Stimulated activated CD8-positive, alpha-beta memory T cell treated with anti-CD3 and anti-CD28 coated beads, Interleukin-7, amount 100 ng/mL, for 24 hours (primary cell): Measurements from ENCODE around the gene EXOSC6.
"Not testable (repeated sequence)": the region's sequence is repeated elsewhere in the genome, so short reads cannot be mapped to it uniquely, and the experiment has no call there.

Experiments
- DNase-seq: peaks from one replicate; pipeline ENCODE4 v3.0.0-alpha.2; 2020; ENCODE audit warnings: low read depth

Gene EXOSC6

DNA sequence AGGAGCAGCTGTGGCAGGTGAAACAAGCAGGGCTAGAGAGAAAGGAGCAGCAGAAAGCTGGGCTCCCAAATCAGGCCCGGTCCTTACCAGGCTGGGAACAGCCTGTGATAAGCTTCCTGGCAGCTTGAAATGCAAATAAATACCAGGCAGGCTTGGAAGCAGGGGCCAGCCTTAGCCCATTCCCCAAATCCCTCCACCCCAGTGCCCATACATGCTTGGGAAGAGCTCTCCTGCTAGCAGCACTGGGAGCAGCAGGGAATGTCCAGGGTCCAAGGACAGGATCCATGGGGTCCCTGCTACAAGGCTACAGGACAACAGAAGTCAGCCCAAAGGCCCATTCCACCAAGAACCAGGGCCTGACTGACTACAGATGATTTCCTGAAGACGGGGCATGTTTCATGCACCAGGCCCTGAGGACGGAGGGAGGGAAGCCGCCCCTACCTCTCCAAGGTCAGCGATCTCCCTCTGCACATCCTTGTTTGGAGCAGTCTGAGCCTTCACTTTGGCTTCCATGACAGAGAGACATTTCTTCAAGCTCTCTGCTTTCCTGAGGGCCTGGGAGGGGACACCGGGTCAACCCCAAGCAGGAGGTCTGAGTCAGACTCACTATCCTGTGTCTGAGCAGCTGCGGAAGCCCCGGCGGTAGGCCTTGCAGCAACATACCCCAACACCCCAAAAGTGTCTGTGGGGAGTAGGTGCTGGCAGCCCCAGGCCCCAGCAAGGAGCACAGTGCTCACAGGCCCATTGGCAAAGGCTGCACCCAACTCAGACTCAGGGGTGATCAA is 2.6 kb upstream of the EXOSC6 start:
- no peak for DNase-seq

DNA sequence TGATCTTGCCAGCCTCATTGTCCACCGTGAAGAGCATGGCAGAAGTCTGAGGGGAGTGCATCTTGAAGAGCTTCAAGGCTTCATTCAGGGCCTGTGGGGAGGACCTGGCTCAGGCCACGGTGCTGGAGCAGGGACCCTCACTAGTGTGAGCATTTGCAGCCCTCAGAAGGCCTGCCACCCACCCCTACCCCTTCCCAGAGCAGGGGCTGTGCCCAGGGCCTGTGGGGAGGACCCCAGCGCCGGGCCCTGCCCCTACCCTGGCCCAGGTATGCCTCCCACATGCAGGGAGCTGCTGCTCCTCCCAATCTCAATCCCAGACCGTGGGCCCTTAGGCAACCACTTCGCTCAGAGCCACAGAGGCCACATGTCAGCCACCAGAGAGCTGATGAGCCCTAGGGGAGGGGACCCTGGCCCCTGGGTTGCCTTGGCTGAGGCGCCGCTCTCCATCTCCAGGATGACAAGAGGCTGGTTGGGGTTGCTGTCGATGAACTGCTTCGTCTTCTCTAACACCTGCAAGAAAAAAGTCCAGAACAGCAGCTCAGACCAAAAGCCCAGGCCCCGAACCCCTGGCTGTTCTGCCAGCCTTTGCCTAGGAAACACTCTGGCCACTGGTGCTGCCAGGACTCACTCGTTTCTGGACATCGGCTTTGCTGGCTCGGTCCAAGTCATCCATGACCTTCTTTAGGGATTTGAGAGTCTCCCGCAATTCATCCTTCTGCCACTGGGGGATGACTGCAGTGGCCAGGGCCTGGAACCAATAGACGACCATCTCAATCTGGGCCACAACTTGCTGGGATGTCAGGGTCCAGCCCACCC is 1.8 kb upstream of the EXOSC6 start:
- no peak for DNase-seq

DNA sequence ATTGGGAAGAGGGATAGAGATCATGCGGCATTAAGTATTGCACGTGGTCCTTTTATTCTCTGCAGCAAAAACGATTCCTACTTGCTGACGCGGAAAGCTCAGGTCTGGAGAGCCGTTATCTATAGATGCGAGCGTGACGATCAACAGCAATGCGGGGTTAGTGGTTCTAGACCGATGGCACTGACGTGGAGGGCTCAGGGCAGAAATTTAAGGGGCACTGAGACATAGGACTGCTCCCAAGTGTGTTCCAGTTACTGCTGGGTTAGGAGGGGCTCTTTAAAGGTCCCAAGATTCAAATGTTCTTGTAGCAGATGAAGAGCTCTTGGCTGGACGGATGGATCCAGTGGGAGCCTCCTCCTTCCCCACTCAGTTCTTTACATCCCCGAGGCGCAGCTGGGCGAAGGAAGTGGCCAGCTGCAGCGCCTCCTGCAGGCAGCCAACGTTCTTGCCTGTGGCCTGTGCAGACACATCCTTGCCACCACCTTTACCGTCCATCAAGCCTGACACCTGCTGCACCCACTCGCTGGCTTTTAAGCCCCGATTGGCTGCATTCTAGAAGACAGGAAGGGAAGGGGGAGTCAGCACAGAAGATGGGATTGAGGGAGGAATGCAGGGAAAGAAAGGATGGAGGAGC is 732 bp upstream of the EXOSC6 start:
- DNase-seq: no peak

DNA sequence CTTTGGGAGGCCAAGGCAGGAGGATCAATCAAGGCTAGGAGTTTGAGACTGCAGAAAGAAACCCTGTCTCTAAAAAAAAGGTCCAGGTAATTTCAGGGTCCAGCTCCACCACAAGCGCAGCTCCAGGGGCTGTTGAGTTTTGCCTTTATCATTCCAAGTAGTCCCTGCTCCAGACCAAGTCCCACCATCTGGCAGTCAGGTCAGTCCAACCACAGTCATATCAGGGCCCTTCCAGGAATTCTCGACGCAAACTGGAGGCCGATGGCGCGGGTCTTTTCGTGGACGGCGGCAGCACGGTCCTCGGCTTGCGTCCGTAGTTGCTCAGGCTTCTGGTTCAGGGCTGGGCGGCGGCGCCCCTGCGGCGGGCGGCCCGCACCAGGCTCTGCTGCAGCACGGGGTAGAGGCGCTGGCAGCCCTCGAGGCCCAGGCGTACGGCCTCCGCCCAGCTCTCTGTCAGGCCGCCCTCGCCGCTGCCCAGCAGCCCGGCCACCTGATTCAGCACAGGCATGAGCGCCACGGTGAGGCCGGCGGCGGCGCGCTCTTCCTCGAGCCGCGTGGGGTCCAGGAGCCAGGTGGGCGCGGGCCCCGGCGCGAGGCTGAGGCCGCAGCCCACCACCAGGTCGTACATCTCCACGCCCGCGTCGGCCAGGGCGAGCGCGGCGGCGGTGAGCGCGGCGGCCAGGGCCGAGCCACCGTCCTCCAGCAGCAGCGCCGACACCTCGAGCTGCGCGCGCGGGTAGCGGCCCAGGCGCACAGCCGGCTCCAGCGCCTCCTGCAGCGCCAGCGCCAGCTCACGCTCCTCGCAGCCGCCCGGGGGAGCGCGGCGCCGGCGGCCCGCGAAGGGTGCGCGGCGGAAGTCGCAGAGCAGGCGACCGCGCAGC is 752 bp downstream of the EXOSC6 start:
- no peak for DNase-seq

DNA sequence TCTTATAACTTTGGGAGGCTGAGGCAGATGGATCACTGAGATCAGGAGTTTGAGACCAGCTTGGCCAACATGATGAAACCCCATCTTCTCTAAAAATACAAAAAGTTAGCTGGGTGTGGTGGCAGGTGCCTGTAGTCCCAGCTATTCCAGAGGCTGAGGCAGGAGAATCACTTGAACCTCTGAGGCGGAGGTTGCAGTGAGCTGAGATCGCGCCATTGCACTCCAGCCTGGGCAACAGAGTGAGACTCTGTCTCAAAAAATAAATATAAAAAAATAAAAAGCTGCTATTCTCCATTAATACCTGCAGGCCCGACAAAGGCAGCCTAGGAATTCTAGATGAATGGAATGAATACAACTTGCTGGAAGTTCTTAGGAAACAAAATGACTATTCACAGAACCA is 2.0 kb downstream of the EXOSC6 start:
- DNase-seq: not testable (repeated sequence)

DNA sequence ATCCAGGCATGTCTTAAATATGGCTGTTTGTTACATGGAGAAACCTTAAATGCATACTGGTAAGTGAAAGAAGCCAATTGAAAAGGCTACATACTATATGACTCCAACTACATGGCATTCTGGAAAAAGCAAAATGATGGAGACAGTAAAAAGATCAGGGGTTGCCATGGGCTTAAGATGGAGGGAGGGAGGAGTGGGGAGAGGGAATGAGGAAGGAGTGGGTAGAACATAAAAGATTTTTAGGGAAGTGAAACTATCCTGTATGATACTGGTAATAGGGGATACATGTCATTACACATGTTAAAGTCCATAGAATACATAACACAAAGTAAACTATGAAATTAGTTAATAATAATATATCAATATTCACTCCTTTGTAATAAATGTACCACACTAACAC is 13.0 kb downstream of the EXOSC6 start:
- DNase-seq: not testable (repeated sequence)

DNA sequence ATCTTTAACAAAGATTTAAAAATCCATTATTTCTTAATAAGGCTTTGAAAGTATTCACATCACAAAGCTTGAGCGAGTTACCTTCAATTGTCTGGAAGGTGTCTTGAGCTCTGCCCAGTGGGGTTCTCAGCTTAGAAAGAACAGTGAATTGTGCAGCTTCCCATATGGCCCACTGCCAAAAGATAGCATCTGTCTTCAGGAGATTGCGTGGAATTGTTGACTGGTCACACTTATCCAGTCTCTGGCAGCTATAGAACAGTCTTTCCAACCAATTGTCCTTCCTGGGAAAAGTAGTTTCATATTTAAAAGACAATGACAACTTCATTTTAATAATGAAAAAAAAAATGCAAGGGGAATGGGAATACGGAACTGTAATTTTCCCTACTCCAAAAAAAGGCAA is 19.9 kb downstream of the EXOSC6 start:
- not testable (repeated sequence) for DNase-seq

DNA sequence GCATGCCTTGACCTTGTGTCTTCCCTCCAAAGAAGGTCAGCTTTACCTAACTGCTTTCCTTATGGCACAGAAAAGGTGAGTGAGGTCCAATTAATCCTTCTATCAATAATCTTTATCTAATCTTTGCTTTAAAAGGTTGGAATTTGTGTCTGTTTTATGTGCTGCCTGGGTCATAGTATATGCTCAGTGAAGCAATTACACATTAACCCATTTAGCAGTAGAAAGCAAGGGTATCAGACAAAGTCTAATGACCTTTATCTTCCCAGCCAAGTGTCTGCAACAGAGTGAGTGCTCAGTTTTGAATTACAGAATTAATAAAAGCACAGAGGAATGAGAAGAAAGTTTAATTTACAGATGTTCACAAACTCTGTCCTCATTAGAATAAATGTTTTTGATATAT is 25.7 kb downstream of the EXOSC6 start:
- DNase-seq: not testable (repeated sequence)

DNA sequence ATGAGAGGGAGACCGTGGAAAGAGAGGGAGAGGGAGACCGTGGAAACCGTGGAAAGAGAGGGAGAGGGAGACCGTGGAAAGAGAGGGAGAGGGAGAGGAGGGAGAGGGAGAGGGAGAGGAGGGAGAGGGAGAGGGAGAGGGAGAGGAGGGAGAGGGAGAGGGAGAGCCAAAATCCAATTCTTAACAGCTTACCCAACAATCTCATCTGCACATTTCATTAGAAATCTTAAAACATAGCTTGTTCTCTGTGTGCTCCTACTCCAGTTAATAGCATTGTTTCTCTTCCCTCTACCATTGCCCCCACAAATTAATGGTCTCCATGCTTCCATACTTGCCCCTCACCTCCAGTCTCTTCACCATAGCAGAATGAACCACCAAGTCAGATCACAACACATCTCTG is 26.3 kb downstream of the EXOSC6 start:
- DNase-seq: not testable (repeated sequence)

DNA sequence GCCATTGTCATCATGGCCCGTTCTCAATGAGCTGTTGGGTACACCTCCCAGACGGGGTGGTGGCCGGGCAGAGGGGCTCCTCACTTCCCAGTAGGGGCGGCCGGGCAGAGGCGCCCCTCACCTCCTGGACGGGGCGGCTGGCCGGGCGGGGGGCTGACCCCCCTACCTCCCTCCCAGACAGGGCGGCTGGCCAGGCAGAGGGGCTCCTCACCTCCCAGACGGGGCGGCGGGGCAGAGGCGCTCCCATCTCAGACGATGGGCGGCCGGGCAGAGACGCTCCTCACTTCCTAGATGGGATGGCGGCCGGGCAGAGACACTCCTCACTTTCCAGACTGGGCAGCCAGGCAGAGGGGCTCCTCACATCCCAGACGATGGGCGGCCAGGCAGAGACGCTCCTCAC is 27.1 kb downstream of the EXOSC6 start:
- not testable (repeated sequence) for DNase-seq

DNA sequence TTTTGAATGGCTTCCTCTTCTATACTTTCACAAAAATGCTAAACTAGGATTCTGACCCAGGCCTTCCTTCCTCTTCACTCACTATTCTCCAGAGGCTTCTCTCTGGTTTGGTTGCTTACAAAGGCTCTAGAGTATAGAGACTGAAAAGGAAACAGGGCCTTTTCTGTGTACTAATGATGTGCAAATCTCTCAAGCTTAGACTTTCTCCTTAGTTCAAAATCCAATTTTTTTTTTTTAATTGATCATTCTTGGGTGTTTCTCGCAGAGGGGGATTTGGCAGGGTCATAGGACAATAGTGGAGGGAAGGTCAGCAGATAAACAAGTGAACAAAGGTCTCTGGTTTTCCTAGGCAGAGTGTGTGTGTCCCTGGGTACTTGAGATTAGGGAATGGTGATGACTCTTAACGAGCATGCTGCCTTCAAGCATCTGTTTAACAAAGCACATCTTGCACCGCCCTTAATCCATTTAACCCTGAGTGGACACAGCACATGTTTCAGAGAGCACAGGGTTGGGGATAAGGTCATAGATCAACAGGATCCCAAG is 27.7 kb downstream of the EXOSC6 start:
- not testable (repeated sequence) for DNase-seq

DNA sequence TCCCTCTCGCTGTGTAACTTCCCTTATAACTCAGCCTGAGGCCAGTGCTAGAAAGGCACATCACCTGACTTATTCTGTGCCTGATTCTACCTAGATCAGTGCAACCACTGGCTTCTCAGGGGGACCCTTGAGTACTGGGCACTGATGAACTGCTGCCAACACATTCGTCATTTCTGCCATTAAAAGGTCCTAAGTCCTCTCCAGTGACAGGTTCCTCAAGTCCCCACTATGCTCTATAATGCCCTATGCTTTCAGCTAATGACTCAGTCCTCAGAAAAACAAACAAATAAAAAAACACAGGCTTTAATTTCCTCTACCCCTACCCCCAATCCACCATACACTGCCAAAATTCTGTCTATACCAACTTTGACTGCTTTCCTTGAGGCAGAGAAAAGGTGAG is 28.5 kb downstream of the EXOSC6 start:
- not testable (repeated sequence) for DNase-seq

DNA sequence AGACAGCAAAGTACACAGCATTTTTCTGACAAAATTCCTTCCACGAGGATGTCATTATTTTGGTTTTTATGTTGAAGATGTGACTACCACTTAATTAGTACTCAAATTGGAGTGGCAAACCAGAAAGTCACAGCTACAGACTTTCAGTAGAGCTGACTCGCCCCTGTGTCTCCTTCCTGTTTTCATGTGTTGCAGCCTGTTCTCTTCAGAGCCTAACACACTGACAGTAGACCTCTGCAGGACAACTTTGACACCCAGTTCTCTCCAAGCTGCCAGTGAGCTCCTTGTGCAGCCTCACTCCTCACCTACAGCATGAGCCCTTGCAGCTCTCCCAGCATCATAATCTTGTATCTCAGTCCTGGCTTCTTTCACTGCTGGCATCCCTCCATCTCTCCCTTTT is 29.2 kb downstream of the EXOSC6 start:
- not testable (repeated sequence) for DNase-seq

DNA sequence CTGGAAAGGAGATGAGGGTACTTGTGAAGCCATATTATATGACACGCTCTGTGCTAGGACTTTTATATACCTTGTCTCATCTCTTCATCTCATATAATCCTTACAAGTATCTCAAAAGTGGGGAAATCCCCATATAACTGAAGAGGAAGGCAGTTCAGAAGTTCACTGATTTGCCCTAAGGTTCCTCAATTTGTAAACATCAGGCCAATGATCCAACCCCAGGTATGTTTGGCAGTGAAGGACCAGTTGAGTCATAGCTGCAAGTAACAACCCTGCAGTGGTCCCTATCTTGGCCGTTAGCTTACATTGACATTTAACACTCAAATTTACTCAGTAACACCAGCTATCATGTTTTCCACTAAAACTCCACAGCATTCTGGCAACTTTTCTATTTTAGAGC is 33.2 kb downstream of the EXOSC6 start:
- DNase-seq: not testable (repeated sequence)

DNA sequence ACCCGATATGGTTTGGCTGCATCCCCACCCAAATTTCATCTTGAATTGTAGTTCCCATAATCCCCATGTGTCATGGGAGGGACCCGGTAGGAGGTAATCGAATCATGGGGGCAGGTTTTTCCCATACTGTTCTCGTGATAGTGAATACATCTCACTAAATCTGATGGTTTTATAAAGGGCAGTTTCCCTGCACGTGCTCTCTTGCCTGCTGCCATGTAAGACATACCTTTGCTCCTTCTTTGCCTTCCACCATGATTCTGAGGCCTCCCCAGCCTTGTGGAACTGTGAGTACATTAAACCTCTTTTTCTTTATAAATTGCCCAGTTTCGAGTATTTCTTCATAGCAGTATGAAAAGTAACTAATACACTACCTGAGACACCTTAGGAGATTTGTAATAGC is 45.4 kb downstream of the EXOSC6 start:
- DNase-seq: not testable (repeated sequence)

DNA sequence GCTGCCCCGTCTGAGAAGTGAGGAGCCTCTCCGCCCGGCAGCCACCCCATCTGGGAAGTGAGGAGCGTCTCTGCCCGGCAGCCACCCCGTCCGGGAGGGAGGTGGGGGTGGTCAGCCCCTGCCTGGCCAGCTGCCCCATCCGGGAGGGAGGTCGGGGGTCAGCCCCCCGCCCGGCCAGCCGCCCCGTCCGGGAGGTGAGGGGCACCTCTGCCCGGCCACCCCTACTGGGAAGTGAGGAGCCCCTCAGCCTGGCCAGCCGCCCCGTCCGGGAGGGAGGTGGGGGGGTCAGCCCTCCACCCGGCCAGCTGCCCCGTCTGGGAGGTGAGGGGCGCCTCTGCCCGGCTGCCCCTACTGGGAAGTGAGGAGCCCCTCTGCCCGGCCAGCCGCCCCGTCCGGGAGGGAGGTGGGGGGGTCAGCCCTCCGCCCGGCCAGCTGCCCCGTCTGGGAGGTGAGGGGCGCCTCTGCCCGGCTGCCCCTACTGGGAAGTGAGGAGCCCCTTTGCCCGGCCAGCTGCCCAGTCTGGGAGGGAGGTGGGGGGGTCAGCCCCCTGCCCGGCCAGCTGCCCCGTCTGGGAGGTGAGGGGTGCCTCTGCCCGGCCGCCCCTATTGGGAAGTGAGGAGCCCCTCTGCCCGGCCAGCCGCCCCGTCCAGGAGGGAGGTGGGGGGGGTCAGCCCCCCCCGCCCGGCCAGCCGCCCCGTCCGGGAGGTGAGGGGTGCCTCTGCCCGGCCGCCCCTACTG is 46.9 kb downstream of the EXOSC6 start:
- DNase-seq: not testable (repeated sequence)

DNA sequence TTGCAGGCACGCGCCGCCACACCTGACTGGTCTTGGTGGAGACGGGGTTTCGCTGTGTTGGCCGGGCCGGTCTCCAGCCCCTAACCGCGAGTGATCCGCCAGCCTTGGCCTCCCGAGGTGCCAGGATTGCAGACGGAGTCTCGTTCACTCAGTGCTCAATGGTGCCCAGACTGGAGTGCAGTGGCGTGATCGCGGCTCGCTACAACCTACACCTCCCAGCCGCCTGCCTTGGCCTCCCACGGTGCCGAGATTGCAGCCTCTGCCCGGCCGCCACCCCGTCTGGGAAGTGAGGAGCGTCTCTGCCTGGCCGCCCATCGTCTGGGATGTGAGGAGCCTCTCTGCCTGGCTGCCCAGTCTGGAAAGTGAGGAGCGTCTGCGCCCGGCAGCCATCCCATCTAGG is 47.7 kb downstream of the EXOSC6 start:
- DNase-seq: not testable (repeated sequence)

DNA sequence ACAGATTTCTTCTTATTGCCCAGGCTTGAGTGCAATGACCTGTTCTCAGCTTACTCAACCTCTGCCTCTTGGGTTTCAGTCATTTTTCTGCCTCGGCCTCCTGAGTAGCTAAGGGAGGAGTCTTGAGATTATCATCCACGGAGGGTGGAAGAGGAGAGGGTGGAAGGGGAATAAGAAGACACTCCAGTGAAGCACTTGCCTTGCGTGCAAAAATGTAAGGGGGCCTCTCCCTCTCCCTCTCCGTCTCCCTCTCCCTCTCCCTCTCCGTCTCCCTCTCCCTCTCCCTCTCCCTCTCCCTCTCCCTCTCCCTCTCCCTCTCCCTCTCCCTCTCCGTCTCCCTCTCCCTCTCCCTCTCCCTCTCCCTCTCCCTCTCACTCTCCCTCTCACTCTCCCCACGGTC is 48.2 kb downstream of the EXOSC6 start:
- not testable (repeated sequence) for DNase-seq

DNA sequence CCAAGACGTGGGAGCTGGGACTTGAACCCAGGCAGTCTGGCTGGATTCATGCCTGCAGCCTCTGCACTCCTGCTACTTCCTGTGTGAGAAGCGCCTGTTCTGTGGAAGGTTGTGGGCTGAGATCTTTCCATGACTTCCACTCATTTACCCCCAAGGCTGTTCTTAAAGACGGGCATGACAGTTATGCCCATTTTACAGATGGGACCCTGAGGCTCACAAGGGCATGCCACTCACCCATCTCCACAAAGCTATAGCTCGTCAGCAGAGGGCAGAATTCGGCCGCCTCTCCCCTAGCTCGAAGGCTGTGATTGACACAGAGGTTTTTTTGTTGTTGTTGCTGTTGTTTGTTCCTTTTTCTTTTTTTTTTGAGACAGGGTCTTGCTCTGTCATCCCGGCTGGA is 51.7 kb downstream of the EXOSC6 start:
- not testable (repeated sequence) for DNase-seq

DNA sequence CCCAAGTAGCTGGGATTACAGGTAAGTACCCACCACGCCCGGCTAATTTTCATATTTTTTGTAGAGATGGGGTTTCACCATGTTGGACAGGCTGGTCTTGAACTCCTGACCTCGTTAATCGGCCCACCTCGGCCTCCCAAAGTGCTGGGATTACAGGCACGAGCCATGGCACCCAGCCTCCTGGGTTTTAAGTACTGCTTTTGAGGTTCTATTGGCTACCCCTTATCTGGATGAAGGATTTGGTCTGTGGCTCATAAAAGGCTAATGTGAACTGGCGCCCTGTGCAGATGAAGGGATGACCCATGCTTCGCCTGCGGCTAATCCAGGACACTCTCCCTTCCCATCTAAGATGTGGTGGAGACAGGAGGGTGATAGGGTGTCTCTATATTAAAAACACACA is 52.6 kb downstream of the EXOSC6 start:
- DNase-seq: not testable (repeated sequence)

DNA sequence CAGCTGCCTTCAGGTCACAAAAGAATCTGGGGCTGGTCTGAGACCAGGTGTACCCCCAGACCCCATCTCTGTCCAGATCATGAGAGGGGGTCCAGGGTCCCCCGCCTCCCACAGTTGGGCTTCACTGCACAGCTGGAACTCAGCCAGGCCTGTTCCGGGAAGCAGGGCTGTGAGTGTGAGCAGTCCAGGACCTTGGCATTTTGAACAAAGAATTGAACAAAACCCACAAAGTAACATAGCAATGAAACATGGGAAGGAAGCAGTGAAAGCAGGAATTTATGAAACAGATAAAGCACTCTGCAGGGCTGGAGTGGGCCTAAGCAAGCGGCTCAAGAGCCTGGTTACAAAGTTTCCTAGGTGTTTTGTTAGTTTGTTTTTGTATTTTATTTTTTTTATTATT is 53.1 kb downstream of the EXOSC6 start:
- not testable (repeated sequence) for DNase-seq
